SHP77 treated with DMSO at 0.1 percent for 48 hours (cell line): Measurements from ENCODE around the gene EHD3.

Experiments
- DNase-seq: peaks from one replicate; lab custom pipeline; 2025; lab: John Stamatoyannopoulos, UW

Gene EHD3

DNA sequence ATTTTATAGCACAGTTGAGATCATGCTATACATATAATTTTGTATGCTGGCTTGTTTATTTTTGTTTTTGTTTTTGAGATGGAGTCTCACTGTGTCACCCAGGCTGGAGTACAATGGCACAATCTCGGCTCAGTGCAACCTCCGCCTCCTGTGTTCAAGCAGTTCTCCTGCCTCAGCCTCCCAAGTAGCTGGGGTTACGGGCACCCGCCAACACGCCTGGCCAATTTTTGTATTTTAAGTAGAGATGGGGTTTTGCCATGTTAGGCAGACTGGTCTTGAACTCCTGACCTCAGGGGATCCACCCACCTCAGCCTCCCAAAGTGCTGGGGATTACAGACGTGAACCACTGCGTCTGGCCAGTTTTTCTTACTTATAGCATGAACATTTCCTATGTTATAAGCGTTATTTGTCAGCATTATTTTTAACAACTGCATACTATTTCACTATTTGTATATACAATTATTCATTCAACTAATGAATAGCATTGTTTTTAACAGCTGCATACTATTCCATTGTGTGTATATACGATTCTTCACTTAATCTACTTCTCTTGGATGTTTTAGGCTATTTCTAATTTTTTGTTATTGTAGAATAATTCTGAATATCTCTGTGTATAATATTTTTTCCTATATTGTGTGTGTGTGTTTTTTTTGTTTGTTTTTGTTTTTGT lies 3.5 kb downstream of the EHD3 start:
- no peak for DNase-seq

DNA sequence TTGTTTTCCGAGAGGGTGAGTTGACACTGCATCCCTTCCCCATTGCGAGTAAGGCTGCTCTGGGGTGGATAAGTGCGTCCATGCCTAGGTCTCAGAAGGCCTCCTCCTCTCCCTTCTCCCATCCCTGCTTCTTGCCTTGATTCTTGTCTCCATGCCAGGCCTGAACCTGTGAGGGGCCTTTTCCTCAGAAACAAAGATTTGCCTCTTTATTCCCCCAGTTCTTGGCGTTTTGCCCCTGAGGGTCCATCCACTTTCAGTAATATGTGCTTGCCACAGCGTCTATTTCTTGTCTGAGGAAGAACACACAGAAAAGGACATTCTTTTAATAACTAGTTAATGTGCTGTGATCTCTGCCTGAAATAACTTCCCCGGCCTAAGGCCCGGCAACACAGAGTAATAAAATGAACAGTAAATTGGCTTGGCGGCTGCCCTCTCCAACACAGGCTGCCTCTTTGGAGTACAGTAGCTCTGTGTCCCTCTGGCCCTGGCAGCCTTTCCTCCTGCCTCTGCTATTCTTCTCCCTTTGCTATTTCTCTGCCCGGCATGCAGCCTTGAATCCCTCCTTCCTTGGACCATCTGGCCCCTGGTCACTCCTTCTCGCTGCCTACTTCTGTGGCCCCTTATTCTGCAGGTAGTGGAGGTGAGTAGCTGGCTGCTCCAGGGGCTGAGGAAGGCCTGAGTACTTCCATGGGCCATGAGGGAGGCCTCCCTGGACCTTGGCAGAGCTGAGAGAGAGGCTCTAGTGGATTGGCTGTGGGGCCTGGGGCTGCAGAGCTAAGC lies 4.4 kb downstream of the EHD3 start:
- no peak for DNase-seq

DNA sequence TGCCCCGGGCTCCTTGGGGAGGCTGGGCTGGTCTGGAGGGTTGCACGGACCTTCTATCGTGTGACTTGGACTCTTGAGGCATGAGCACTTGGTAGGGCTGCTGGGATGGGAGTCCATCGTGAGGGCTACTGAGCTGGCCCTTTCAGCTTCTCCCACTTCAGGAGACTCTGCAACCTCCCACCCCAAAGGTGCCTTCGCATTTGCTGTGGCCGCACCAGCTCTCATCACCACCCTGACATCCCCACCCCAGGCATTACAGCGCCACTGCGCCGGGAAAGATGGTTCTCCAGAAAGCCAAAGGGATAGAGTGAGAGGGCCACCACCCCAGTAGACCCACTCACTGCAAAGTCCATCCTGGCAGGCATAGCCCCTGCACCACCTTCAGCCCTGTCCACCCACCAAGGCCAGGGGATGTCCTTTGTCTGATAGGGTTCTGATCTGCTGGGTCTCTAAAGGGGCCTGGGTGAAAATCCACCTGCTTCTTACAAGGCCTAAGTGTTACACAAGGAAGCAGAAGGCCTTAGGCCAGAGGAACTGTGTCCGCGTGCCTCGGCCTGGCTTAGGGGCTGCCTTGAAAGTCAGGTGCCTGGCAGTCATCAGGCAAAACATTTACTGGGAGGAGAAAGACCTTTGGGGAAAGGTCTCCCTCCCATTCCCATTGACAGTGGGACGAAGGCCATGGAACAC lies 5.1 kb downstream of the EHD3 start:
- DNase-seq, result no peak

DNA sequence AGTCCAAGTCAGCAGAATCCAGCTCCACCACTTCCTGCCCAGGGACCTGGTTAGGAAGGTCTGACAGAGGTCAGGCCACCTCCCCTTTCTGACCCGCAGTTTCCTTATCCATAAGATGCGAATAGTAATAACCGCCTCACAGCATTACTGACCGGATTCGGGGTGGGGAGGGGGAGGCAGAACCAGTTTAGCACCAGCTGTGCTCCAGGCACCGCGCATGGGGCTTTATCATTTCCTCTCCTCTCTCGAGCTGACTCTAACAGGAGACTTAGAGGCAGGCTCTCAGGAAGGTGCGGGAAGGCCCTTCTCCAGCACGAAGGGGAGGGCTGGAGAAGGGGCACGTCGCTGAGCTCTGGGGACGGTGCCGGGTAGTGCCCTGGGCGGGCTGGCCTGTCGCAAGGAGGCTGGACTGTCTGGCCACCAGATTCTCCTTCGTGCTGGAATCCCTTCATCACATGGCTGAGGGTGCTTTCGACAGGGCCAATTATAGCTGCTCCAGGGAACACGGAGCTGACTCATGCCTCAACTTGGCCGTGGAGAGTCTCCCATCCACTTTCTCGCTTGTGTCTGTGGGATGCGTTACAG lies 5.7 kb downstream of the EHD3 start:
- no peak for DNase-seq

DNA sequence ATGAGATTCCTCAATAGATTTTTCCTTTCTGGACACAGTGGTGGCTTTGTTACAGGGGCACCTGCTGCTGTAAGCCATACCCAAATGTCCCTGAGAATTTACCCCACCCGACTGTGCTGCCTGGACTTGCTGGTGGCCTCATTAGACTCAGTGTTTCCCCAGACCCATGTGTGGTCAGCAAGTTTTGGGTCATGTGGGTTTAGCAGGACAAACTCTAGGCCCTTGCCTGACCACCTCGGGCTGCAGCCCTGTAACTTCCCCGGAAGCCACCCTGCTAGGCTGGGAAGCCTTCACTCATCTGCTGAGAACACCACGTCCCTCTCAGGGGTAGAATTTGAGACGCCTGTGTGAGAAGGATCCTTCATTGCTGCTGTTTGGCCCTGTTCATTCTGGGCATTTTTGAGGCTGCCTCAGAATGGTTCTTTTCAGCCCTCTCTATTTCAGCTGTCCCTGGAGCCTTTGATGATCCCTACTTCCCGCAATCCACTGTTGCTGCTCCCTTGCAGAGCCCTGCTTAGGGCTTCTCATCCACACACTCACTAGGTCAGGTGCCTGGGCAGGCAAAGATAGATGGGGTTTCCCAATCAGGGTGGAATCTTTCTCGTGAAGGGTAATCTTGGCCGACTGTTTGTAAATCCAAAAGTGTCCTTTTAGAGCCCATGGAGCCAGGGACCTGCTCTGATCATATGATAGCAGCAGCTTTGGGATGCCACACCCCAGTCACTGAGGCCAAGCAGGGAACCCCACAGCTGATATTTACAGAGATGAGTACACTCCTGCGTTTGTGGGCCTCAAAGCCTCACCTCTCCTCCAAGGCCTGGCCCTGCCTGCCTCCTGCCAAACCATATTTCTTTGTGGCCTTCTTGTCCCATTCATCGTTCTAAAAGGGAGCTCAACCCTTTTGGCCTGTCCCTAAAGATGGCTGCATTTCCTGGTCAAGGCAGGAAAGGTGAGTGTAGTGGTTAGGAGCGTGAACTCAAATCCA lies 6.7 kb downstream of the EHD3 start:
- DNase-seq, result no peak

DNA sequence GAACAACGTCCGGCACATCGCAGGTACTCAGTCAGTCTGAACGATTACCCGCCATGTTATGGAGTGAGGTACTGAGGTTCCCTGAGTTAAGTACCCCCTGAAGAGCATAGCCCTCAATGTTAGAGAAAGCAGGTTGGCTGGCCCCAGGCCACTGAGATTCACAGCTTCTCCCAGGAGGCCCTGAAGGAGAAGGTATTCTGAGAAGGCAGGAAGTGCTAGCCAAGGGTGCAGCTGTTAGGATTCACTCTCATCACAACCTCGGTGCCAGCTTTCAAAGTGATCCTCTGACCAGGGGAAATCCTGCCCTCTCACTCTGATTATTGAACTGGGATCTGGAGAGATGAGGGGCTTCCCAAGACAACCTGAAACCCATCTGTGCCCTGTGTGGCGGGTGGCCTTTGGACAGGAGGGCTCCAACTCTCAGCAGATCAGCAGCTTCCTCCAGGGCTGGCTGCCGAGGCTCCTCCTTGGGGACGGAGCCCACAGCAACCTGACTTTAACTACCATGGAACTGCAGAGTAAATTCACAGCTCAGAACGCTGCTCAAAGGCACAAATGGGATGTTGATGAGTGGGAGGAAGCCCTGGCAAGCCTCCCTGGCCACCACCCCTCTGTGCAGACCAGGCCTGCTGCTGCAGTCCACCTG lies 7.8 kb downstream of the EHD3 start:
- DNase-seq, result no peak

DNA sequence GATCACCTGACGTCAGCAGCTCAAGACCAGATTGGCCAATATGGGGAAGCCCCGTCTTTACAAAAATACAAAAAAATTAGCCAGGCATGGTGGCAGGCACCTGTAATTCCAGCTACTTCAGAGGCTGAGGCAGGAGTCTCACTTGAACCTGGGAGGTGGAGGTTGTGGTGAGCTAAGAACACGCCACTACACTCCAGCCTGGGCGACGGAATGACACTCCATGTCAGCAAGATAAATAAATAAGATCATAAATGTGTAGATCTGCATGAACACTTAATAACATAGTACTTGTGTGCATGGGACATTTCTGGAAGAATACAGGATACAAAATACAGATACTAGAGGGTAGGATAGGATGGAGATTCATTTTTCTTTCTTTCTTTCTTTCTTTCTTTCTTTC lies 9.1 kb downstream of the EHD3 start:
- no peak for DNase-seq

DNA sequence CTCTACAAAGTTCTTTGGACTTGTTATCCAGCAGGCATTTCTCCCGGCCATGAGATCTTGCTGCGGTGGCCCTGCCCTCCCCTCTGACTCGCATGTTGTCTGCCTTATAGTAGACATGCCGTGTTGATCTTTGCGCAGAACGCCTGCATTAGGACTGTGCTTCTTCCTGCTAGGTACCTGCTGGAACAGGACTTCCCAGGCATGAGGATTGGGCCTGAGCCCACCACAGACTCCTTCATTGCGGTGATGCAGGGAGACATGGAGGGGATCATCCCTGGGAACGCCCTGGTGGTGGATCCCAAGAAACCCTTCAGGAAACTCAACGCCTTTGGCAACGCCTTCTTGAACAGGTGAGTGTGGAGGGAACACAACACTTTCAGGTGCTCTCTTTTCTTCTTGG lies 10.1 kb downstream of the EHD3 start:
- DNase-seq, result no peak

DNA sequence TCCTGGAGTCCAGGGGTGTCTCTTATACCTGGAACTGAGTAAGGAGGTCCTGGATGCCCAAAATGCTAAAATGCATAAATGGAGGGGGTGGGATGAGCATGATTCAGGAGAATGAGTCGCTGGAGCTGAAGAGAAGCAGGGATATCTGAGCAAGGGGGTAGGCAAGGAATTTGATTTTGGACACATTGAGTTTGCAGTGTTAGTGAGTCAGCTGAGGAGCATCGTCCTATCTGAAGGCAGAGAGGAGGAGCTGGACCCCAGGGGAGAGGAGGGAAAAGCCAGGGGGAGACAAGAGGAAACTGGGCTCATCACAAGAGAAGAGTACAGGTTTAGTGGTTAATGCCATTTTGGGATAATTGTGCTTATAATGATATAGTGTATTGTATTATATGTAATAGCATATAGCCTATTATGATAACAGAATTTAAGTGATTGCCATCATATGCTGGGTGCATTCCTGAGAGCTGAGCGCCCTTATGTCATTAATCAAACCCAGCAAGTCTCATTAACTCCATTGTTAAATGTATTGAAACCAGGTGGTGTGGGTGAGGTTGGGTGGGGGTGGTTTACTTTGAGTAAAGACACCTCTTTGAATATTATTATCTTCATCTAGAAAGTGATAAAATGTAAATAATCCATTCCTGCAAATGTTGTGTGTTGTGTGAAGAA lies 12.4 kb downstream of the EHD3 start:
- DNase-seq, result no peak

DNA sequence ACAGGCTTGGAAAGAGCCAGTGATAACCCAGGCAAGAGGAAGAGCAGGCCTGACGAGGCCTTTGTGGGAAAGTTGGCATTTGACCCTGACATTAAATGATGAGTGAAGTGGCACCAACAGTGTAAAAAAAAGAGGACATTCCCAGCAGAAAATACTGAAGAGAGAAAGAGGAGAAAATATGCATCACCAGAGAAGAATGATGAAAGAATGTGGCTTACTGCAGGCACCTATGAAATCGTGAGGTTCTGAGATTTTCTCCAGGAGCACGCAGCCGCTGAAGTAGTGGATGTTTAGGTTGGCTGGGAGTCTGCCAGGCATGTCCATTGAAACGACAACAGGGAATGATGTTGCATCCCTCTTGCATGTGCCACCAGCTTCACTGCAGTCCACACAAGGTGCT lies 13.8 kb downstream of the EHD3 start:
- DNase-seq, result no peak

DNA sequence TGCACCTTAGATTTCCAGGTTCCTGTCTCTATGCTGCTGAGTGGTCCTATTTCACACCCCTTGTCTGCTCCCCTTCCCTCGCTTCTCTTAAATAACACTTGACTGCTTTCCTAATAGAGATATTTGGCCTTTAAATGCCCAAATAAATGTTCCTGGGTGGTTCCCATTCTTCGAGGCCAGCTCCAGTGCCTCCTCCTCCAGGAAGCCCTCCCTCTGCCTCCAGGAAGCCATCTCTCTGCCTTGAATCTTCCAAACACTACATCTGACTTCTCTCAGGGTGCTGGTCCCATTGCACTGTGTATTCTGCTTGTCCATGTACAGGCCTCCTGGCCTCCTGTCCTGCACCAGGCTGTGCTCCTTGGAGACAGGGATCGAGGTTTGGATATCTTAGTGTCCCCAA lies 14.2 kb downstream of the EHD3 start:
- DNase-seq, result no peak

DNA sequence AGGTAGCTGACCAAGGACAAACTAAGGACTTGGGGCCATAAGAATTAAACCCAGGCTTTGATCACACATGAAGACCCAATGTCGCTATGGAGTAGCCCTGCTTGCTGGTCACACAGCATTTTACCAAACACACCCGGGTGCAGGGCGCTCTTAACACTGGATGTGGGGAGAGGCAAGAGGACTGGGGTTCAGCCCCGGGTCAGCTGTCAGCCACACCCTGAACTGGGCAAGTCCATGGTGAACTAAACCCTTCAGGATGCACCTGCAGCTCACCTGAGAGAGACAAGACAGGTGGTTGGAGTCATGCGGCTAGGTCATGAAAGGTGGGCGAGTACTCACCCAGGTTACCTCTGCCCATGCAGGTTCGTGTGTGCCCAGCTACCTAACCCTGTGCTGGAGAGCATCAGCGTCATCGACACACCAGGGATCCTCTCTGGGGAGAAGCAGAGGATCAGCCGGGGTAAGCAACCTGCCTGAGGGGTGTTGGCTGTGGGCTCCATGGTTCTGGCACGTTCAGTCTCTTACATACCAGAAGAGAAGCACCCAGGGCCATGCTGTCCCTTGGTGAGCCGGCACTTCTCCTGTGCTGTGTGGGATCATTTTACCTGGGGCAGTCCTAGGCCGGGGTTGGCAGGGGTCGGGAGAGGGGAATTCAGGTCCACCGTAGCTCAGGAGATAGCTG lies 15.2 kb downstream of the EHD3 start:
- no peak for DNase-seq

DNA sequence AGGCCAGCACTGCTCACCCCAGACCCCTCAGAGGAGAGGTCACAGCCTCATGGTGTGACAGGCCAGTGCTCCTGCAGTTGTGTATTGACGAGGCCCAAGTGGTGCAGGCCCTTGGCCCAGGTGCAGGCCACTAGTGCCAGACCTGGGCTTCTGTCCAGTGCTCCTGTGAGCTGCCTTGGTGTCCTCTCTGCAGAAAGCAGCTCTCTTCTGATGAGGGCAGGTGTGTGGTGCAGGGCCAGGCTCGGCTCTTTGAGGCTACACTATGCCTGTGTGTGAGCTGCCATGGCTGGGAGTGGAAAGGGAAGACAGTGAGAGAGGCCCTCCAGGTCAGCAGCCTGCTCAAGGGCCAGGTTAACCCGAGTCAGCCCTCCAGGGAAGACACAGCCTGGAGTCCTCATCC lies 17.1 kb downstream of the EHD3 start:
- no peak for DNase-seq

DNA sequence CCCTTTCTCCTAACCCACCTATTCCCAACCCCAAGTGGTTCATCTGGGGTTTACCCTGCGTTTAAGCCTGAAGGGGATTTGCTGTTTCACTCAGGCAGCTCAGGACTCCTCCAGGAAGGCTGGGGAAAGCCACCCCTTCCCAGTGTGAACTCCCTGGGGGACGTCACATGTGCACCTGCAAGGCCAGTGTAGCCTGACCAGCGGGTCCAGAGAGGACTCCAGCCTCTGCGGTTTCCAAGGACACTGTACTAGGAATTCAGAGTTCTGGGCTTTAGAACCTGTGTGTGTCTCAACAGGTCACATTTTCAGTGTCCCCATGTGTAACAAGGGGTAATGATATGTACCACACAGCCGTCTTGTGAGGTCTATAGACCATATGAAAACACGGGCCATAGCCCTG lies 17.9 kb downstream of the EHD3 start:
- no peak for DNase-seq

DNA sequence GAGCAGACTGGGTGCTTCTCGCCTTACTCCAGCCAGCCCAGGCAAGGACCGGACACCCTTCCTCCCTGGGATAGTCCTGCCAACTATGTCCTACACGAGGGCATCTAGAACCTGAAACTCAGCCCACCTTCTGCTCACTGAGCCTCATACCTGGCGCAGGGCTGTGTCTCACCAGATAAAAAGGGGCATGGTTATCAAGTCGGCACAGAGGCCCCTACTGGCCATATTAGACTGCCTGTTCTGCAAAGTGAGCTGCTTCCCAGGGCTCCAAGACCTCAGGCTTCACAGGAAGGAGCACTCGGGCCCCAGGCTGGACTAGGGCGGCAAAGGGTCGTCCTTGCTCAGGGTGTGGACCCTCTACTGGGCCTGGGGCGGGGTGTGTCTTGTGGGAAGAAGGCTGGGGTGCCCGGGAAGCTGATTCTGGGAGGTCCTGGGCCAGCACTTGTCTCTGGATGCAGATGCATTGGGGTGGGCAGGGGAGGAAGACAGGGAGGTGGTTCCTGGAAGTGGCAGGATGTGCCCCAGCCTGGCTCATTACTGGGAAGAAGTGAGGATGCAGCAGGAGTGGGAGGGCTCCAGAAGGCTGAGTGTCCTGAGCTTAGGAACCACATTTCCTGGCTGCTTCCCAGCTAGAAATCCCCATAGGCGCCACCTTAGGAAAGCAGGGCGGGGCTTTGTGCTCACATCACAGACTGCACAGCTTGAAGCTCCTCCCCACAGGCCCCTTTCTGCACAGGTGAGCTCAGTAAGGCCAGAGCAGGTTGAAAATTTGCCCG lies 19.6 kb downstream of the EHD3 start:
- no peak for DNase-seq

DNA sequence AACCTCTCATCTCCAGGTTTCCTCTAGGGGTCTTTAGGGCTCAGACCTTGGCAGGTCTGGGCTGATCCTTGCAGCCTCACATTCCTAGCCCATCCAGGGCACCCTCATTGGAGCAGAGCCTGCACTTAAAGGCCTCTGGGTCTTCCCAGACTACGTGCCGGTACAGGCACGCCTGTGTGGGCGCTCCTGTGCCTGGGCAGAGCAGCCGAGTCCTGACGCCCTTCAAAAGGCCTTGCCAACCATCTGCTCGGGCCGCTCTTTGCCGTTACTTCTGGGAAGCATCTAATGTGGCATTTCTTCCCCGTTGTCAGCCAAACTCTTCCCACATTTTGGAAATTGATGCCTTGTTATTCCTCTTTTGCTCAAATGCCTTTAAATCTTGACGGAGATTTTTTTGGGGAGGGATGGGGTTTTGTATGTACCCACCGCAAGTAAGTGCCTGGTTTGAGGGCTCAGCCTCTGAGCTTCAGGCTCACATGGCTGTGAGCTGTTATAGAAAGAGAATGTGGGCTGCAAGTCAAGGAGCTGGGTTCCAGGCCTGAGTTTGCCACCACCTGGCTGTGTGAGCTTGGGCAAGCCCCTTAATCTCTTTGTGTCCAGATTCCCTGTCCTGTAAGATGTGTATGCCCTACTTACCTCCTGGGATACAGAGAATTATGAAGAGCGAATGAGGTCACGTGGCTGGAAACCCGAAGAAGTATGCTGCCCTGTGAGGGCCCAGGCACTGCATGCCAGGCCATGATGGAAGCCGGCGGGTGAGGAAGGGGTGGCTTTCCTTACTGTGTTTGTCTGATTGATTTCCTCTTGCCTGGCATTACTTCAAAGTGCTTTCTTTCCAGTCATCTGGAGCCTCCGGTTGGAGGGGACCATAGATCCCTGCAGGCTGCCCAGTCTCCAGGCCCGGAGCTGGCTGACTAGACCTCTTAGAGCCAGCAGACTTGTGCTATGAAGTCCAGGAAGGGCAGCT lies 20.6 kb downstream of the EHD3 start:
- DNase-seq, result no peak

DNA sequence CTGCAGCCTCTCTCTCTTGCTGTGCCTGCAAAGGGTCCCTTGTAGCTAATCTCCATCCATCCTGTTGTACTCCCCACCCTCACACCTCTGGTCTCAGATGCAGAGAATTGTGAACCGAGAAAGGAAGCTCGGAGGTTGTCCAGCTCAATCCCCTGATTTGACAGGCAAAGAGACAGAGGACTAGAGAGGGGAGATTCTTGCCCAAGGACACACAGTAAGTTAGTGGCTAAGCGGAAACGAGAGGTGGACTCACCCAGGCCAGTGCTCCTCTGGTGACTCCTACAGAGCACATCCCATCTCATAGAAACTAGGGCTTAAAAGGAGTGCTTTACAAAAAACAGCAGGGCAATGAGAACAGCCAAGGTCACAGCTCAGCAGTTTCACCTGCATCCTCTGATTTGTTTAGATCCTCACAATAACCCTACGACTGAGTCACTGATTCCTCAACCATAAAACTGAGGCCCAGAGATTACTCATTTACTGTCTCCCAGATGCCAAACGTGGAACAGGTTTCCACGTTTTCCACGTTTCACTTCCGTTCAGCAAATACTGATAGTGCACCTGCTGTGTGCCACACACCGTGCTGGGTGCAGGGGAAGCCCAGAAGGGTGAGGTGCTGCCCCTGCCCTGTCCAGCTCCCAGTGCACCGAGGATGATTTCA lies 22.1 kb downstream of the EHD3 start:
- no peak for DNase-seq
